Measurements from ENCODE around the gene ARVCF.
A peak's percentile ranks its signal among the peaks of the same experiment; 100 is the strongest.

The ARVCF gene

GRCh38 chr22:19940536-19941364, 75.9 kb downstream of the ARVCF start:
- H3K9ac ChIP-seq (ENCODE audit: low read depth, low read length, poor library complexity): no peak overlapping the region
- H3K36me3 ChIP-seq (replicated peaks in 1 of 2; ENCODE audit: control insufficient read depth in 2 of 2, insufficient read depth in 2 of 2, low read length in 2 of 2): no peaks in the 10 kb centered on the region
- H4K8ac ChIP-seq (ENCODE audit: low read depth, low read length): peak overlapping the region; percentile 74
- H2AFZ ChIP-seq (ENCODE audit: low read length): no peak overlapping the region
- peak overlapping the region; percentile 50 for H2AK5ac ChIP-seq (ENCODE audit: low read depth, low read length)
- H3K23ac ChIP-seq (ENCODE audit: low read depth, low read length, poor library complexity): peak overlapping the region; percentile 89
- no CpG with 5 or more reads among the region's 21 CpGs for WGBS, 2 donors (ENCODE audit: extremely low coverage in 2 of 2, insufficient read length in 2 of 2, insufficient replicate concordance in 1 of 2)
- H3K27ac ChIP-seq (replicated peaks; ENCODE audit: low read length): no peak overlapping the region
- no peak overlapping the region for H3K14ac ChIP-seq (ENCODE audit: low read length)
- H2BK15ac ChIP-seq (ENCODE audit: low read length): peak overlapping the region; percentile 46
- H2BK5ac ChIP-seq (ENCODE audit: low read length): no peak overlapping the region
- peak overlapping the region; percentile 14 for H3K4me2 ChIP-seq (ENCODE audit: insufficient read depth, low read length, poor library complexity, severe bottlenecking)
- no peak overlapping the region for H2BK120ac ChIP-seq (ENCODE audit: low read depth, low read length)
- H2BK12ac ChIP-seq (ENCODE audit: low read length): no peak overlapping the region
- peaks cover 11 to 13% of the 10 kb centered on the region in 2 donors for H3K4me1 ChIP-seq (ENCODE audit: control insufficient read depth in 2 of 2, insufficient read depth in 1 of 2, low read depth in 1 of 2, low read length in 2 of 2)
- H3K4ac ChIP-seq (ENCODE audit: low read length): no peak overlapping the region
- DNase-seq (ENCODE audit: low spot score): no peak
- peak overlapping the region in 1 of 2 donors; percentile 23 for H3K4me3 ChIP-seq (ENCODE audit: low read length in 2 of 2)
- peak overlapping the region; percentile 65 for H3K18ac ChIP-seq (ENCODE audit: low read length)
- peak overlapping the region; percentile 17 for H4K91ac ChIP-seq (ENCODE audit: low read depth, low read length, poor library complexity)
- H3K27me3 ChIP-seq (ENCODE audit: control insufficient read depth in 3 of 3, insufficient read depth in 3 of 3, low read depth in 1 of 3, low read length in 3 of 3): peaks cover 0 to 14% (median 0%) of the 10 kb centered on the region in 3 experiments
- no peaks in the 10 kb centered on the region for H3K79me1 ChIP-seq (ENCODE audit: low read depth, low read length)
- no peaks in the 10 kb centered on the region for H3K9me3 ChIP-seq (replicated peaks in 1 of 2; ENCODE audit: control insufficient read depth in 2 of 2, insufficient read depth in 1 of 2, low read depth in 1 of 2, low read length in 2 of 2)

- H3K36me3 ChIP-seq (replicated peaks in 1 of 2; ENCODE audit: control insufficient read depth in 2 of 2, insufficient read depth in 2 of 2, low read length in 2 of 2): no peaks in the 10 kb centered on the region
- no peak overlapping the region for H2BK12ac ChIP-seq (ENCODE audit: low read length)
- no peak overlapping the region for H2AK5ac ChIP-seq (ENCODE audit: low read depth, low read length)
- H3K18ac ChIP-seq (ENCODE audit: low read length): no peak overlapping the region
- H3K4me3 ChIP-seq (ENCODE audit: low read length in 2 of 2): no peak overlapping the region
- no CpG with 5 or more reads among the region's 16 CpGs for WGBS, 2 donors (ENCODE audit: extremely low coverage in 2 of 2, insufficient read length in 2 of 2, insufficient replicate concordance in 1 of 2)
- no peak overlapping the region for H3K9ac ChIP-seq (ENCODE audit: low read depth, low read length, poor library complexity)
- H3K14ac ChIP-seq (ENCODE audit: low read length): no peak overlapping the region
- H2BK15ac ChIP-seq (ENCODE audit: low read length): no peak overlapping the region
- no peak overlapping the region for H4K8ac ChIP-seq (ENCODE audit: low read depth, low read length)
- H2BK120ac ChIP-seq (ENCODE audit: low read depth, low read length): no peak overlapping the region
- H3K9me3 ChIP-seq (replicated peaks in 1 of 2; ENCODE audit: control insufficient read depth in 2 of 2, insufficient read depth in 1 of 2, low read depth in 1 of 2, low read length in 2 of 2): peaks cover 2 to 3% of the 10 kb centered on the region in 2 donors
- H3K4me1 ChIP-seq (ENCODE audit: control insufficient read depth in 2 of 2, insufficient read depth in 1 of 2, low read depth in 1 of 2, low read length in 2 of 2): peaks cover 7 to 8% of the 10 kb centered on the region in 2 donors
- no peak overlapping the region for H3K23ac ChIP-seq (ENCODE audit: low read depth, low read length, poor library complexity)
- no peak overlapping the region for H2AFZ ChIP-seq (ENCODE audit: low read length)
- H2BK5ac ChIP-seq (ENCODE audit: low read length): no peak overlapping the region
- H3K27me3 ChIP-seq (ENCODE audit: control insufficient read depth in 3 of 3, insufficient read depth in 3 of 3, low read depth in 1 of 3, low read length in 3 of 3): peaks cover 0 to 17% (median 0%) of the 10 kb centered on the region in 3 experiments
- H4K91ac ChIP-seq (ENCODE audit: low read depth, low read length, poor library complexity): no peak overlapping the region
- no peak overlapping the region for H3K27ac ChIP-seq (replicated peaks; ENCODE audit: low read length)
- H3K4ac ChIP-seq (ENCODE audit: low read length): no peak overlapping the region
- no peak for DNase-seq (ENCODE audit: low spot score)
- H3K79me1 ChIP-seq (ENCODE audit: low read depth, low read length): no peaks in the 10 kb centered on the region
- H3K4me2 ChIP-seq (ENCODE audit: insufficient read depth, low read length, poor library complexity, severe bottlenecking): no peak overlapping the region
Observed at GRCh38 chr22:19937616-19938473, 78.8 kb downstream of the ARVCF start.

- Histone ChIP-seq H2AK5ac (ENCODE audit: low read depth, low read length) (no peak overlapping the region), H2BK15ac (ENCODE audit: low read length) (no peak overlapping the region), H2BK5ac (ENCODE audit: low read length) (no peak overlapping the region), H3K27ac (replicated peaks; ENCODE audit: low read length) (no peak overlapping the region), H4K8ac (ENCODE audit: low read depth, low read length) (no peak overlapping the region), H3K4me2 (ENCODE audit: insufficient read depth, low read length, poor library complexity, severe bottlenecking) (no peak overlapping the region), H3K4me3 (ENCODE audit: low read length in 2 of 2) (no peak overlapping the region), H3K9me3 (replicated peaks in 1 of 2; ENCODE audit: control insufficient read depth in 2 of 2, insufficient read depth in 1 of 2, low read depth in 1 of 2, low read length in 2 of 2) (peaks cover 2 to 3% of the 10 kb centered on the region in 2 donors), H3K4ac (ENCODE audit: low read length) (no peak overlapping the region), H2BK12ac (ENCODE audit: low read length) (no peak overlapping the region), H3K14ac (ENCODE audit: low read length) (no peak overlapping the region), H3K9ac (ENCODE audit: low read depth, low read length, poor library complexity) (no peak overlapping the region), H4K91ac (ENCODE audit: low read depth, low read length, poor library complexity) (no peak overlapping the region), H3K4me1 (ENCODE audit: control insufficient read depth in 2 of 2, insufficient read depth in 1 of 2, low read depth in 1 of 2, low read length in 2 of 2) (no peaks in the 10 kb centered on the region), H3K18ac (ENCODE audit: low read length) (no peak overlapping the region), H3K23ac (ENCODE audit: low read depth, low read length, poor library complexity) (no peak overlapping the region), H3K79me1 (ENCODE audit: low read depth, low read length) (no peaks in the 10 kb centered on the region), H2BK120ac (ENCODE audit: low read depth, low read length) (no peak overlapping the region), H3K27me3 (ENCODE audit: control insufficient read depth in 3 of 3, insufficient read depth in 3 of 3, low read depth in 1 of 3, low read length in 3 of 3) (peaks cover 0 to 17% (median 0%) of the 10 kb centered on the region in 3 experiments), H2AFZ (ENCODE audit: low read length) (no peak overlapping the region), H3K36me3 (replicated peaks in 1 of 2; ENCODE audit: control insufficient read depth in 2 of 2, insufficient read depth in 2 of 2, low read length in 2 of 2) (no peaks in the 10 kb centered on the region)
- no peak for DNase-seq (ENCODE audit: low spot score)
- WGBS, 2 donors (ENCODE audit: extremely low coverage in 2 of 2, insufficient read length in 2 of 2, insufficient replicate concordance in 1 of 2): no CpG with 5 or more reads among the region's 7 CpGs
Observed at GRCh38 chr22:19936513-19936912, 80.1 kb downstream of the ARVCF start.

All from neuronal stem cell (in vitro differentiated cells).